Kidney epithelial cell (primary cell): ENCODE data around the gene UHRF1. TPM values are rescaled to one million over a fixed set of nuclear protein-coding genes. Genes with fewer than 3 reads are reported as not detected.
"Not testable (repeated sequence)": the region's sequence is repeated elsewhere in the genome, so short reads cannot be mapped to it uniquely, and the experiment has no call there.

ENCODE experiments used
- DNase-seq: peaks from one replicate; pipeline ENCODE4 v3.0.0-alpha.2; 2010; ENCODE audit warnings: low read depth
- H3K27me3 ChIP-seq: 2 replicates; pipeline ENCODE4 v1.6.0; 2011; ENCODE audit warnings: low read length; ENCODE audit not compliant: control insufficient read depth, insufficient read depth
- H3K36me3 ChIP-seq: 2 replicates; pipeline ENCODE4 v1.5.1; 2011; ENCODE audit warnings: low read length; ENCODE audit not compliant: control insufficient read depth, insufficient read depth
- H3K4me3 ChIP-seq: 2 replicates; pipeline ENCODE4 v1.5.1; 2011; ENCODE audit warnings: low read depth, mild to moderate bottlenecking, control low read depth, low read length
- total RNA-seq: library from RNA; depleted of rRNA; stranded (reverse); fragments of >200 nt; gene quantifications from 2 replicates; pipeline ENCODE4 v1.2.3, GENCODE V29; 2015
- TF ChIP-seq, protein P1 (sequence below): IDR thresholded peaks from 2 replicates; pipeline ENCODE4 v1.5.1; 2011; ENCODE audit warnings: mild to moderate bottlenecking, moderate library complexity, low read length, control low read depth, inconsistent platforms; ENCODE audit not compliant: insufficient read depth, poor library complexity, severe bottlenecking

Gene UHRF1
- total RNA-seq, 1 donor from 2014 or later = 21.2 TPM

DNA sequence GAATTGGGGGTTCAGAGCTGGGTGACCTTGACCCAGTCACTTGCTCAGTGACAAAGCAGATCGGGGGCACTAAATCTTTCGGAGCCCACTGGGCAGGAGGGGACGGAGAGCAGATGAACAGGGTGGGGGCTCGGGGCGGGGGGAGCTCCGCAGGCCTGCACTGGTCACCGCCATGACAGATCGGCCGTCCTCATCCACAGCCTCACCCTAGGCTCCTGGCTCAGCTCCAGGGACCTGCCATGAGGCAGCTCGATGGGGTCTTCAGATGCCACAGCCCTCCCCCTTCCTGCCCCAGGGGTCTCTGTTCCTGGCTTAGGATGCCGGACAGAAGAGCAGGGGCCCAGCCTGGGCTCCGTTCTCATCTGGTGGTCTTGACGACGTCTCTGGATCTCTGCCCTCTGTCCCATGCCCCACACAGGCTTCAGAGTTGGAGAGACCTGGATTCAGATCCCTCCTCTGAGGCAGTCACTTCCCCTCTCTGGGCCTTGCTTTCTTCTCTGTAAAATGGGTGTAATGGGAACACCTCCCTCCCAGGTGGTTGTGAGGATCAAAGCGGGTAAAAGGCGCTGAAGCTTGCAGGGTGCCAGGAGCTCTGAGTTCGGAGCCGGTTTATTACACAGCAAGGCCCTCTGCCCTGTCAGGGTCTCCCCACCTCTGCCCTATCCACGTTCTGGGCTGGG is 62.7 kb downstream of the UHRF1 start:
- Histone ChIP-seq H3K27me3 (no peaks in the 10 kb centered on the region), H3K36me3 (no peaks in the 10 kb centered on the region), H3K4me3 (no peak overlapping the region)
- TF ChIP-seq, protein P1, sequence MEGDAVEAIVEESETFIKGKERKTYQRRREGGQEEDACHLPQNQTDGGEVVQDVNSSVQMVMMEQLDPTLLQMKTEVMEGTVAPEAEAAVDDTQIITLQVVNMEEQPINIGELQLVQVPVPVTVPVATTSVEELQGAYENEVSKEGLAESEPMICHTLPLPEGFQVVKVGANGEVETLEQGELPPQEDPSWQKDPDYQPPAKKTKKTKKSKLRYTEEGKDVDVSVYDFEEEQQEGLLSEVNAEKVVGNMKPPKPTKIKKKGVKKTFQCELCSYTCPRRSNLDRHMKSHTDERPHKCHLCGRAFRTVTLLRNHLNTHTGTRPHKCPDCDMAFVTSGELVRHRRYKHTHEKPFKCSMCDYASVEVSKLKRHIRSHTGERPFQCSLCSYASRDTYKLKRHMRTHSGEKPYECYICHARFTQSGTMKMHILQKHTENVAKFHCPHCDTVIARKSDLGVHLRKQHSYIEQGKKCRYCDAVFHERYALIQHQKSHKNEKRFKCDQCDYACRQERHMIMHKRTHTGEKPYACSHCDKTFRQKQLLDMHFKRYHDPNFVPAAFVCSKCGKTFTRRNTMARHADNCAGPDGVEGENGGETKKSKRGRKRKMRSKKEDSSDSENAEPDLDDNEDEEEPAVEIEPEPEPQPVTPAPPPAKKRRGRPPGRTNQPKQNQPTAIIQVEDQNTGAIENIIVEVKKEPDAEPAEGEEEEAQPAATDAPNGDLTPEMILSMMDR = no peak
- DNase-seq = no peak

GRCh38 chr19:4972509-4973230 is 63.4 kb downstream of the UHRF1 start:
- Histone ChIP-seq H3K4me3 (no peak overlapping the region), H3K36me3 (no peaks in the 10 kb centered on the region), H3K27me3 (no peaks in the 10 kb centered on the region)
- DNase-seq = peak; percentile 47
- TF ChIP-seq, protein P1 = no peak

GRCh38 chr19:4974880-4975469 is 65.7 kb downstream of the UHRF1 start:
- DNase-seq = no peak
- H3K4me3 ChIP-seq = no peak overlapping the region
- no peaks in the 10 kb centered on the region for H3K27me3 ChIP-seq
- no peaks in the 10 kb centered on the region for H3K36me3 ChIP-seq
- TF ChIP-seq, protein P1 = no peak

DNA sequence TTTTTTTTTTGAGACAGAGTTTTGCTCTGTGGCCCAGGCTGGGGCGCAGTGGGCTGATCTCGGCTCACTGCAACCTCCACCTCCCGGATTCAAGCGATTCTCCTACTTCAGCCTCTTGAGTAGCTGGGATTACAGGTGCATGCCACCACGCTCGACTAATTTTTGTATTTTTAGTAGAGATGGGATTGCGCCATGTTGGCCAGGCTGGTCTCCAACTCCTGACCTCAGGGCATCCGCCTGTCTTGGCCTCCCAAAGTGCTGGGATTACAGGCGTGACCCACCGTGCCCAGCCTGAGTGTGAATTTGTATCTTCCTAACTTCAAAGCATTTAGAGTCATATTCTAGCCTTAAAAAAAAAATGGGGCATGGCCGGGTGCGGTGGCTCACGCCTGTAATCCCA is 66.3 kb downstream of the UHRF1 start:
- H3K36me3 ChIP-seq, H3K27me3 ChIP-seq, H3K4me3 ChIP-seq, DNase-seq: not testable (repeated sequence)

DNA sequence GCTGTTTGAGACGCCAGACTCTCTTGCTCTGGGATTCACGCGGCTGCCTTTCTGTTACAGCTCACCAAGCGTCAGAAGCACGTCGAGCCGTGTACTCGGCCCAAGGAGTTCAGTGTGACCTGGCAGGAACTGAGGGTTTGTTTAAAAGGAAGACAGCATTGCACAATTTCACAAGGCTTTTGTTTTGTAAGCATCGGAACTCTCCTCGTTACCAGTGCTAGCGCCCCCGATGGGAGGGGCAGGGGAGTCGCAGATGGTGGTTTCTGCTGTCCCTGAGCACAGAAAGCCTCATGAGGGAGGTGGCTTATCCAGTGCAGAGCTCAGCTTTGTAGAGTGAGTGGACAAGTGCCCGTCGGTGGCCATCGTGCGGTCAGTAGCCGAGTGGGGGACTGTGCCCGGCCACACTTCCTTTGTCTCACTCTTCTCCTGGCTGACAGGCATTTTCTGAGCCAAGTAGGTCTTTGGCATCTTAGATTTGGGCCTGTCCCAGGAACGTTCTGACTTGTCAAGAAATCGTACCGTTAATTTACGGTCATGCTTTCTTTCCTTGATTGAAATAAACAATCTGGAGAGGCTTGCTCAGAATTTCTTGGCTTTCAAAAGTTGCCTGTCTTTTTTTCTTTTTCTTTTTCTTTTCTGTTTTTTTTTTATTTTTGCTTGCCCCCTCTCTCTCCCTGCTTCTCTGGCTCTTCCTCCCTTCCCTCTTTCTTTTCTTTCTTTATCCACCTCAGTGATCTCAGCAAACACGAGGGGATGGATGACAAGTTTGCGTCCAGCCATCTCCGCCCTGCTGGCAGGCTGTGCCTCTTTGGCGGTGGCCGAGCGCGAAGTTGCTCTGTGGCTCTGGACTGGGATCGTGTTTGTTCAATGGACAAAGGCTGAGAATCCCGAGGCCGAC is 67.3 kb downstream of the UHRF1 start:
- Histone ChIP-seq H3K4me3 (no peak overlapping the region), H3K27me3 (no peaks in the 10 kb centered on the region), H3K36me3 (no peaks in the 10 kb centered on the region)
- TF ChIP-seq, protein P1 = peak; percentile 52
- DNase-seq = peak; percentile 64
